Panc1 (cell line): ENCODE results near the gene OSBPL10.

Source experiments
- CTCF ChIP-seq: fragments of 450-650 bp; IDR thresholded peaks from 2 replicates; pipeline ENCODE4 v1.5.1; 2017; ENCODE audit warnings: mild to moderate bottlenecking
- POLR2AphosphoS5 ChIP-seq: IDR thresholded peaks from 2 replicates; pipeline ENCODE4 v1.6.1; 2012; ENCODE audit warnings: mild to moderate bottlenecking, low read depth, low read length, moderate library complexity
- REST ChIP-seq, 2 experiments: IDR thresholded peaks; 2 replicates each; pipeline ENCODE4 v1.6.1; 2011 to 2012; ENCODE audit warnings: low read depth in 2 of 2, control low read depth in 1 of 2, low read length in 1 of 2, mild to moderate bottlenecking in 1 of 2, moderate library complexity in 1 of 2; ENCODE audit not compliant: insufficient read depth in 1 of 2
- SIN3A ChIP-seq: IDR thresholded peaks from 2 replicates; pipeline ENCODE4 v1.6.1; 2012; ENCODE audit warnings: low read depth, mild to moderate bottlenecking, low read length, moderate library complexity, borderline replicate concordance; ENCODE audit not compliant: insufficient read depth
- TCF7L2 ChIP-seq: IDR thresholded peaks from 2 replicates; pipeline ENCODE4 v1.6.1; 2011; ENCODE audit warnings: mild to moderate bottlenecking, low read depth, low read length, inconsistent platforms

- TF ChIP-seq CTCF (no peak), REST (IDR thresholded peaks at IDR 0.05; ENCODE audit: insufficient read depth in 1 of 2, low read depth in 2 of 2, low read length in 1 of 2) (no peak), POLR2AphosphoS5 (no peak), TCF7L2 (no peak), SIN3A (no peak)
Measured at GRCh38 chr3:31974964-31975363, 6.1 kb downstream of the OSBPL10 start.
